ENCODE data around the gene MTR. TPM values are rescaled to one million over a fixed set of nuclear protein-coding genes. Genes with fewer than 3 reads are reported as not detected.

MTR gene
- total RNA-seq, 1 experiment from 2014 or later = 35.5 TPM

DNA sequence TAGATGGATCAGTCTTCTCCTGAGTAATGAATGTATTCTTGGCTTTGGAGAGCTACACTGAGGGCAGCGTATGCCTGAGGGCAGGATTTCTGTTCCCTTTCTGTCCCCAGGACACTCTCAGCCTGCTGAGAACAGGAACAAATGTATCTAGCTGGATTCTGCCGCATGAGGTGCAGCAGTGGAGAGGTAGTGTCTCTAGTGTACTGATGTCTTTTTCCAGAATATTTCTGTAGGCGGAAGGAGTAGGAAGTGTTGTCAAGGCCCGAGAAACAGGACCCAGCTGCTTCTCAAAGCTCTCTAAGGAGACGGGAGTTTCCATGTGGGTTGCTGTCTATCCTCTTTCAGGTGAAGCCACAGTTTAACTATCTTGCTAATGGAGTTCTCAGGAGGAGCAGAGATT, 143.7 kb downstream of the MTR start:
- Histone ChIP-seq H3K27ac (ENCODE audit: insufficient read length, low read depth, low read length) (no peak overlapping the region), H3K56ac (ENCODE audit: insufficient read length, low read depth, low read length) (no peak overlapping the region), H2BK5ac (ENCODE audit: insufficient read length, low read length) (no peak overlapping the region), H3K9ac (ENCODE audit: extremely low read depth, insufficient read length, low read length) (no peak overlapping the region), H2BK12ac (ENCODE audit: insufficient read length, low read depth, low read length) (no peak overlapping the region), H3K23me2 (ENCODE audit: insufficient read length, low read depth, low read length, poor library complexity, severe bottlenecking) (no peaks in the 10 kb centered on the region), H2BK20ac (ENCODE audit: low read depth, low read length, poor library complexity, severe bottlenecking) (no peak overlapping the region), H3K4ac (ENCODE audit: low read depth, low read length) (no peak overlapping the region), H3K18ac (ENCODE audit: insufficient read length, low read depth, low read length) (no peak overlapping the region), H4K5ac (ENCODE audit: insufficient read length, low read depth, low read length) (no peak overlapping the region), H3T11ph (ENCODE audit: low read length) (no peak overlapping the region), H3K79me2 (ENCODE audit: insufficient read depth, low read length) (no peaks in the 10 kb centered on the region), H3K4me2 (ENCODE audit: insufficient read depth, insufficient read length, low read length) (no peak overlapping the region), H2AFZ (ENCODE audit: low read length) (no peak overlapping the region), H3K79me1 (ENCODE audit: insufficient read depth, low read depth, low read length, poor library complexity, severe bottlenecking) (no peaks in the 10 kb centered on the region), H2BK15ac (ENCODE audit: low read depth, low read length) (no peak overlapping the region), H4K20me1 (ENCODE audit: control insufficient read depth, insufficient read depth, insufficient read length) (no peaks in the 10 kb centered on the region), H4K91ac (ENCODE audit: insufficient read length, low read depth, low read length) (no peak overlapping the region), H4K8ac (replicated peaks; ENCODE audit: insufficient read length, low read depth, low read length) (no peak overlapping the region), H2BK120ac (ENCODE audit: low read depth, low read length, poor library complexity, severe bottlenecking) (no peak overlapping the region), H3K27me3 (ENCODE audit: insufficient read depth, low read length) (no peaks in the 10 kb centered on the region), H2AK5ac (ENCODE audit: insufficient read length, low read length) (no peak overlapping the region), H3K23ac (ENCODE audit: insufficient read length, low read depth, low read length) (no peak overlapping the region), H3K14ac (ENCODE audit: insufficient read depth, low read length) (no peak overlapping the region), H3K9me3 (ENCODE audit: control insufficient read depth, low read depth, low read length) (no peaks in the 10 kb centered on the region), H3K4me1 (ENCODE audit: insufficient read depth, low read length) (no peaks in the 10 kb centered on the region)
- Mint-ChIP-seq H3K9me3 (peaks cover 31% of the 10 kb centered on the region in 2 experiments), H3K4me3 (no peak overlapping the region), H3K36me3 (ENCODE audit: insufficient read depth in 1 of 3, low read depth in 3 of 3) (peaks cover 16 to 24% (median 17%) of the 10 kb centered on the region in 3 experiments), H3K27ac (peak overlapping the region in 2 of 3 experiments; percentile 14 to 79; a peak in 2 of 7 replicates), H3K4me1 (peaks cover 10 to 11% of the 10 kb centered on the region in 2 experiments), H3K27me3 (ENCODE audit: low read depth) (peaks cover 5% of the 10 kb centered on the region; the same call in 1 of the 2 replicates)
- WGBS (ENCODE audit: extremely low coverage, insufficient read length, low lambda C conversion rate) = no CpG with 5 or more reads among the region's 5 CpGs
- TF ChIP-seq, protein P1, sequence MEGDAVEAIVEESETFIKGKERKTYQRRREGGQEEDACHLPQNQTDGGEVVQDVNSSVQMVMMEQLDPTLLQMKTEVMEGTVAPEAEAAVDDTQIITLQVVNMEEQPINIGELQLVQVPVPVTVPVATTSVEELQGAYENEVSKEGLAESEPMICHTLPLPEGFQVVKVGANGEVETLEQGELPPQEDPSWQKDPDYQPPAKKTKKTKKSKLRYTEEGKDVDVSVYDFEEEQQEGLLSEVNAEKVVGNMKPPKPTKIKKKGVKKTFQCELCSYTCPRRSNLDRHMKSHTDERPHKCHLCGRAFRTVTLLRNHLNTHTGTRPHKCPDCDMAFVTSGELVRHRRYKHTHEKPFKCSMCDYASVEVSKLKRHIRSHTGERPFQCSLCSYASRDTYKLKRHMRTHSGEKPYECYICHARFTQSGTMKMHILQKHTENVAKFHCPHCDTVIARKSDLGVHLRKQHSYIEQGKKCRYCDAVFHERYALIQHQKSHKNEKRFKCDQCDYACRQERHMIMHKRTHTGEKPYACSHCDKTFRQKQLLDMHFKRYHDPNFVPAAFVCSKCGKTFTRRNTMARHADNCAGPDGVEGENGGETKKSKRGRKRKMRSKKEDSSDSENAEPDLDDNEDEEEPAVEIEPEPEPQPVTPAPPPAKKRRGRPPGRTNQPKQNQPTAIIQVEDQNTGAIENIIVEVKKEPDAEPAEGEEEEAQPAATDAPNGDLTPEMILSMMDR (conservative IDR thresholded peaks at IDR 0.05) = no peak
- no peak for DNase-seq
